Activated B cell treated with CpG ODN at 0.5 μM for 24 hours (primary cell): ENCODE measurements around the gene ROBO3. TPM values are rescaled to one million over a fixed set of nuclear protein-coding genes. Genes with fewer than 3 reads are reported as not detected.

ENCODE experiments used
- total RNA-seq: library from RNA; stranded (reverse); gene quantifications from 2 replicates; pipeline ENCODE4 v1.2.3, GENCODE V29; 2022

ROBO3 gene
- total RNA-seq, 1 donor from 2014 or later = 1.5 TPM

Other genes starting within 250 kb of the ROBO3 start
- 43.7 and 54.6 TPM in 2 replicates for gene TBRG1, start 242.6 kb upstream of the ROBO3 start, total RNA-seq
- 2.6 and 3.4 TPM in 2 replicates for gene SIAE, start 191.7 kb upstream of the ROBO3 start, total RNA-seq
- gene SPA17, start 191.5 kb upstream of the ROBO3 start, total RNA-seq = 1.2 and 1.6 TPM in 2 replicates
- 0.69 and 1.0 TPM in 2 replicates for gene NRGN, start 125.5 kb upstream of the ROBO3 start, total RNA-seq
- 0.20 TPM in 2 replicates for gene VSIG2, start 113.2 kb upstream of the ROBO3 start, total RNA-seq
- gene ESAM, start 103.1 kb upstream of the ROBO3 start, total RNA-seq = 2.3 and 4.0 TPM in 2 replicates
- gene MSANTD2, start 65.0 kb upstream of the ROBO3 start, total RNA-seq = 17.7 and 21.0 TPM in 2 replicates
- gene ROBO4, start 32.4 kb downstream of the ROBO3 start, total RNA-seq = not detected in 2 replicates
- gene HEPN1, start 53.8 kb downstream of the ROBO3 start, total RNA-seq = not detected in 2 replicates
- not detected in 2 replicates for gene HEPACAM, start 70.6 kb downstream of the ROBO3 start, total RNA-seq
- gene CCDC15, start 88.8 kb downstream of the ROBO3 start, total RNA-seq = 0.51 and 0.71 TPM in 2 replicates
- gene SLC37A2, start 197.9 kb downstream of the ROBO3 start, total RNA-seq = 21.3 and 27.5 TPM in 2 replicates
- gene TMEM218, start 246.2 kb downstream of the ROBO3 start, total RNA-seq = 18.8 and 20.1 TPM in 2 replicates